GM15510 (cell line): Measurements from ENCODE around the gene KLF16.

Source experiments
- POLR2A ChIP-seq: IDR thresholded peaks from 3 replicates; pipeline ENCODE4 v1.6.1; 2011; ENCODE audit warnings: borderline replicate concordance; ENCODE audit not compliant: insufficient read length; ENCODE audit errors: extremely low read depth

KLF16 gene

DNA sequence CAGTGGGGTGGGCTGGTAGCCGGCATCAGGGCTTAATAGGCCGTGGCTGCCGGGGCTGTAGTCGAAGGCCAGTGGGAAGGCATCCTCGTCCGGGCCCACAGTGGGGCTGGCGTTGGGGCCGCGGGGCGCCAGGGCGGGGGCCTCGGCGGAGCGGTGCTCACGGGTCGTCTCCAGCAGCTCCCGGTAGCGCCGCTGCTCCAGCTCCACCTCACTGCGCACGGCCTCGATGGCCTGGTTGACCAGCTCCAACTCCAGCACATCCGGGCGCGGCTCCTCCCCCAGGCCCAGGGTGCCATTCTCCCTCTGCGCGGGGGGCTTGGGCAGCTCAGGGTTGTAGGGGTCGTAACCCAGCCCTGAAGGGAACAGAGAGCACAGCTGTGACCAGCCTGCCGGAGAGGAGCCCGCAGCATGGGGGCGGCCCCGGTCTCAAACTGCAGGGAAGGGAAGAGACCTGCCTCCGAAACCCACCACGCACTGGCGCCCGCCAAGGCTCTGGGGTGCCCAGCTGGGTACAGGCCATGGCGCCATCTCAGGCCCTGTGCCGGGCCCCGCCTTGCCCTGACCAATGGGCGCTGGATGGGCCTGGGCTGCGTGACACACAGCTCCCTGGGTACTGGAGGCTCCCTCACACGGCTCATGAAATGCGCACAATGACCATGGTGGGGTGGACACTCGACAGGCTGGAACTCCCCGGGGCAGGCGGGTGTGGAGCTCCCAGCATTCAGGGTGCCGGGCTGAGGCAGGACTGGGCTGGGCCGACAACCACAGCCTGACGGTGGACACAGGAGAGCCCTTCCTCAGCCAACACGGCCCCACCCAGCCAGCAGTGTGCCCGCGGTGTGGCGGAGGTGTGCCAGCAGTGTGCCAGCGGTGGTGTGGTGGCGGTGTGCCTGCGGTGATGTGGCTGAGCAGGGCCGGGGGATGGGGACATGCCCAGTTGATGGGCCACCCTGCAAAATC is 34.8 kb downstream of the KLF16 start:
- no peak for TF ChIP-seq POLR2A

DNA sequence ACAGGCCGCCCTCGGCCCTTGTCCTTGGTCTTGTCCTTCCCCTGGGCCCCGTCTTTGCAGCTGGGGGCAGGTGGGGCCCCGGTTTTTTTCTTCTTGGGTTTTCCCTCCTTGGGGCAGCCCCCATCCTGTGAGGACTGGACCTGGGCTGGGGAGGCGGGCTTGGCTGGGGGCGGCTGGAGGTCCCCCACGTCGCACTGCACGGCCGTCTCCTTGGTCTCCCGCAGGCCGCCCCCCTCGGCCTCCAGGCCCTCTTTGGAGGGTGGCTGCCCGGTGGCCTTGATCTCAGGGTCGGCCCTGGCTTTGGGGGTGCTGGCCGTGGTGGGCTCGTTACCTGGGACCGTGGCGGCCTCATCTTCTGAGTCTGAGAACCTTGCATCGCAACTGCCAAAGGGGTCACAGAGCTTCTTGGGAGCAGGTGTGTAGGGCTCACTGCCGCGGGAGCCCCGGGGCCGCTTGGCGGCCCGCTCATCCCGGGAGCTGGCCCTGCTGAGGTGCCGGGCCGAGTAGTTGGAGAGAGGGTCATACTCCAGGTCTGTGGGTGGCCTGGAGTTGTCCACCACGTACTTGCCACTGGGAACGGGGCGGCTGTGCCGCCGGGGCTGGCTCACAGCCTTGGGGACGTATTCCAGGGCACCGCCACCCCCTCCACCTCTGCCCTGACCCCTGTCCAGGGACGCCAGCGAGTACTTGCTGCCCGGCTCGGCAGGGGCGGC is 35.7 kb downstream of the KLF16 start:
- no peak for TF ChIP-seq POLR2A

DNA sequence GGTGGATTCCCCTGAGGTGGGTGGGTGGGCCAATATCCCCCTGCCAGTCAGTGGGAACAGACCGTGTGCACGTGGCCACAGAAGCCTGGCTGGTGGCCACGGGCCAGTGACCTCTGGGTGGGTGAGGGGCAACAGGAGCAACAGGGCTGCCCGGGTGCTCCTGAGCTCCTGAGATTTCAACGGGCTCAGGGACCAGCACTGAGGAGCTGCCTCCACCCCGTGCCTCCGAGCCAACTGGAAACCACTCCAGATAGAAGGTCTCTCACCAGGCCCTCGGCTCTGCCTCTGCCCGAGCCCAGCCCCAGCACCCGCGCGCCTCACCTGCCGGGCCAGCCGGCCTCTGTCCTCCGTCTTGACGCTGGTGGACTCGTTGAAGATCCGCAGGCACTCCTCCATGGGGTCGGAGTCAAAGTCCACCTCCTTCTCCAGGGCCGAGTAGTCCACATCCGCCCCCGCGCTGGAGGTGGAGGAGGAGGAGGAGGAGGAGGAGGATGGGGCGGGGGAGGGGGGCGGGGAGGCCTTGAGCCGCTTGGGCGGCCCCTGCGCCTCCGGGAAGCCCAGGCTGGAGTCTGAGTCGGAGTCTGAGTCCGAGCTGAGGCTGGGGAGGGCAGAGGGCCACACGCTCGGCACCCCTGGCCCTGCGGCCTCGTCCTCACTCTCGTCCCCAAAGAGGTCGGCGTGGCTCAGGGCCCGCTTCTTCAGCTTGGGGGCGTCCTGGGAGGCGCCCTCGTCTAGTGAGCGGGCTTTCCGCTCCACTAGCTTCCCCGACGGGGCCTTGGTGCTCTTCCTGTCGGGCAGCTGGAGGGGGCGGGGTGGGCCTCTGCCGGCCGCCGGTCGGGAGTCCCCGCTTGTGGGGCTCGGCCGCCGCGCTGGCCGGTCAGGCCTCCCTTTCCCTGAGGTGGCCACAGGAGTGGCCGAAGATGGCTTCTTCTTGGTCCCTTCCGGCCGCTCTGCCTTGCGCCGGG is 36.5 kb downstream of the KLF16 start:
- TF ChIP-seq POLR2A = no peak

DNA sequence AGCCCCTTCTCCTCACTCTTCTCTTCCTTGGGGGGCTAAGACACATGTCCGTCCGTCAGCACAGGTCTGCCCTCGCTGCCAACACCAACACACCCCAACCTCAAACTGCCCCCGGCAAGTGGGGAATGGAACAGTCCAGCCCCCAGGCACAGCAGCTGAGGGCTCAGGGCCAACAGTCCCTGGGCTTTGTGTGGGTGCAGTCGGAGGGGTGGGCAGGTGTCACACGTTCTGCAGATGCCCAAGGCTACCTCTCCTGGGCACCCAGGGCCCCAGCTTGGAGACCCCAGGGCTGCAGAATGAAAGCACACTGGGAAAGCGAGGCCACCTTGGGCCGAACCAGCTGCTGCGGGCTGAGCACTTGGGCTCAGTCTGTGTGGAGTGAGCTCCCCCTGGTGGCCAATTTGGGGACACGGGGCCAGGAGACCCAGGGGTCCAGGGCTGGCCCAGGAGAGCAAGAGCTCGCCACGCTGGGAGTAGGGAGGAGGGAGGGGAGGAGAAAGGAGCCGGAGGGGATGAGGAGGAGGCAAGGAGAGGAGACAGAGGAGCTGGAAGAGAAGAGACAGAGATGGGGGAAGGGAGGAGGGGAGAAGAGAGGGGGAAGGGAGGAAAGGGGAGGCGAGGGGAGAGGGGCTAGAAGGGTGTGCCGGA is 37.3 kb downstream of the KLF16 start:
- no peak for TF ChIP-seq POLR2A

DNA sequence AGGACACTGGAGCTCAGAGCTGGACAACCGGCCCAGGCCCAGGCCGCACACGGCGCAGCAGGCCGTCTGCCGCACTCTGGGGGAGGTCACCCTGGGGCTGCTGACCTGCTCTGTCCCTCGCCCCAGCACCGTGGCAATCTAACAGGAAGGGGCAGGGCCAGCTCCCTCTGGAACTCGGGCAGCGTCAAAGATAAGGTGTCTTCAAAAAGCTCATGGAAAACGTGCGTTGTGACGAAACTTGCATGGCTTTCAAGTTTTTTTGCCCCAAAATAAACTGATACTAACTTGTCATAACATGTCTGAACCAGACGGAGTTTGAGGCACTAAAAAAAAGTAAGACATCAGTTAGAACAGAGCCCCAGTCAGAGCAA is 39.1 kb downstream of the KLF16 start:
- TF ChIP-seq POLR2A = no peak

DNA sequence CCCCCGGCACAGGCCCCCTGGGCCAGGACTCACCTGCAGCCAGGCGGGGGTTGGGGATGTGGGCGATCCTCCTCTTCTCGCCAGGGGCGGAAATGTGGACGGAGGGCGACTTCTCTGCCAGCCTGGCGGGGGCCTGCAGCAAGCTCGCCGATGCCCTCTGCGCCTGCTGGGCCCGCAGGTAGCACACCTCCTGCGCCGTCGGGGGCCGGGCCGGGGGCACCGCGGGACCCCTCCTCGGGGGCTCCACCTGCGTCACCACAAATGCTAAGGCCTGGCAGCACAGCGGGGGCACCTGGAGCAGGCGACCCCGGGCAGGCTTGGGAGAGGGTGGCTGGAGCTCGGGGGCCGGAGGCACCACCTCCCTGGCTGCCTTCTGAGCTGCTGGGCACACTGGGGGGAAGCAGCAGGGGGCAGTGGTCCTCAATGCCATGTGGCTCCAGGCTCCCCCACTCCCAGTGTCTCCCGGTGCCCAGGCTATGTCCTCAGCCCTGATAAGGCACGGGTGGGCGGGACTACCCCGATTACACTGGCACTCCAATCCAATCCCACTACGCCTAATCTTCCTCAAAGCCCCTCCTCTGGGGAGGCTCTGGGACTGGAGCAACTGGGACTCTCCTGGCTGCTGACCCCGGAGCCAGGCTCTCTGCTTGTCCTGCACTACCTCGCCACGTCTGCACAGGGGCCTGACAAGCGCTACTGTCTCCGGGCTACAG is 39.7 kb downstream of the KLF16 start:
- TF ChIP-seq POLR2A = no peak

DNA sequence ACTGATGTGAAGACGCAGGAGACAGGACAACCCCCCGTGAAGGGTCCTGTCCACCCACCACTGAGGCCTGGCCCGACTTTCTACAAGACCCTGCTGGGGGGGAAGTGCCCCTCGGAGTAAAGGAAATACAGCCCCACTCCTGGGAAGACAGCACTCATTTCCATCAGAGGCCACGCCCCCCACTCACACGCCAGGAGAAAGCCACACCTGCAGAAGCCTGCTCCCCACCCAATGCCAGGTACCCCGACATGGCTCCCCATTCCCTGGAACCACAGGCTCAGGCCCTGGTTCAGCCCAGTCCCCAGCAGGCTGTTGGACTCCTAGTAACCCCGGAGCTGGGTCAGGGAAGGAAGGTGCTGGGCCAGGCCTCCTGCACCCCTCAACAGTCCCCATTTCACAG is 40.4 kb downstream of the KLF16 start:
- TF ChIP-seq POLR2A = no peak

DNA sequence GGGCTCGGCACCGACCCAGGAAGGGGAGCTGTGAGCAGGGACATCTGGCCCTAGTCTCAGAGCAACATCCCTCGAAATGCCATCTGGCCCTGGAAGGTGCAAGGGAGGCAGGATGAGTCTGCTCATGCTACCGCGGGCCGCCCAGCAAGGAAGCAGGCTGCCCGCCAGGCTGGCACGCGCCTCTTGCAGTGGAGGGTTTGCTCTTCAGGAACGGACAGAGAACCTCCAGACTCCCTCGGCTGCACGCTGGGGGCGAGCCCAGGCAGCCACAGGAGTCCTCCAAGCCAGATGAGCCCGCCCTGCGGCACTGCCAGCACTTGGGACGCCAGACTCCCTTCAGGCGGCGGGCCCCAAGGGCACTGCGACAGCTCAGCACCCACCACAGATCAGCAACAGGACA is 41.2 kb downstream of the KLF16 start:
- no peak for TF ChIP-seq POLR2A

DNA sequence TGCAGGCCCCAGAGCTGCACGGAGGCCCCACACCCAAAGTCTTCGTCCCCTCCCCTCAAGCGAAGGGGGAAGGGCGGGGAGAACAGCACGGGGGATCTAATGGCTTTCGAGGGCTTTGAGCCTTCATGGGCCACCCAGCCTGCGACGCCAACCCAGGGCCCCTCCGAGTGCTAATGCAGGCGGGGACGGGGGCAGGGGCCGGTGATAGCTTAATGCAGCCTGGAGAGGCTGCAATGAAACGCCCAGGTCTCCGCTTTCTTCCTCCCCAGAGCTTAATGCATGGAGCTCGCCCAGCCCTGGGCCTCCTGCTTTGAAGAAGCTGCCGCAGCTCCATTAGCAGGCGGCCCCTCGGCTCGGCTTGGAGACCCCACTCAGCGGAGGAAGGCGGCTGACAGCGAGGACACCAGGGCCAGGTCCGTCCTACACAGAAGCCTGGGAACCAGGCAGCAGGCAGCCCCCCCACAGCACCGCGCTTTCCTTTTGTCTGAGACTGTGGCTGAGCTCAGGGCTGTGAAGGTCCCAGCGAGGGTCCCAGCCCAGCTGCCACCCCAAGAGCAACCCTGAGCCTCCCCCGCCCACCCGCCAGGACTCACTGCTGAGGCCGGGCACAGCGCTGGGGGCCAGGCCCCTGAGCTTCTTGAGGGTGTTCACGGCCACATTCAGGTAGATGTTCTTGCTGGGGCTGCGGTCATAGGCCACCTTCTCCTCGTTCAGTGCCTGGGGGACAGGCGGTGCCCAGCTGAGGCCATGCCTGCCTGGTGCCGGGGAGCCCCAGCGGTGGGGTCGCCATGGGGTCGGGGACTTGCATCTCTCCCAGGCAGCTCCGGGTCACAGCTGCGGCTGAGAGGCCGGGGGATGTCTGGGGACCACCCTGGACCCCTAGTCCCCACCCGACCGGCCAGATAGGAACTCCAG is 43.8 kb downstream of the KLF16 start:
- no peak for TF ChIP-seq POLR2A

GRCh38 chr19:1818549-1819195 is 44.7 kb downstream of the KLF16 start:
- TF ChIP-seq POLR2A = no peak

DNA sequence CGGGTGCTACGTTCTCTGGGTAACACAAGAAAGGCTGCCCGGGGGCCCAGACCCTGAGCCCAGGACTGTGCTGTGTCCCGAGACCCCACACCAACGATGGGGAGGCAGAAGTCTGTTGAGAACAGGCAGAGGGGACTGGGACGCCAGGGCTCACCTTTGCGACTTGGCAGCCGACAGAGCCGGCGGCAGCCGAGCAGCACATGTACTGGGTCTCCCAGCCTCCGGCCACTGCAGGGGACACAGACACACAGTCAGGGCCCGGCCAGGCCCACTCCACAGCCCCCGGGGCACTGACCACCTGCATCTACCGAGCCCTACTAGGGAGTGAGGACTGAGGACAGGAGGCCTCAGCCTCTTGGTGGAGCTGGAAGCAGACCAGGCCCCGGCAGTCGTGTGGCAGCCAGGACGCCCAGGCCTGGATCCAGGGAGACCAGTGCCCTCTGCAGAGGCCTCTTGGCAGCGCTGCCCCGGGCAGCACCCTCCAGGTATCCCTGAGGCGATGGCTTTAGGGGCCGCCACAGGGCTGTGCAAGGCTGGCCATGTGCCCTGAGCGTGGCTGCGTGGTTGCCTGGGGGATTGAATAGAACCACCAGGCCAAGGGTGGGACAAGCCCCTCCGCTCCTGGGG is 45.7 kb downstream of the KLF16 start:
- TF ChIP-seq POLR2A = no peak
